ENCODE data around the gene GIMAP7. TPM values are rescaled to one million over a fixed set of nuclear protein-coding genes. Genes with fewer than 3 reads are reported as not detected.

GIMAP7 gene
- total RNA-seq, 1 donor from 2014 or later, result 16.8 TPM

GRCh38 chr7:150524018-150524417, 9.3 kb downstream of the GIMAP7 start:
- no peak for DNase-seq
- TF ChIP-seq CTCF (IDR thresholded peaks at IDR 0.05; ENCODE audit: borderline replicate concordance), result no peak
- no peaks in the 10 kb centered on the region for H3K4me1 ChIP-seq
- H3K36me3 ChIP-seq, result peaks cover 16% of the 10 kb centered on the region
- intact Hi-C loops (cut with micrococcal nuclease), result no loop called here
- H3K27ac ChIP-seq (replicated peaks), result no peak overlapping the region
- H3K4me3 ChIP-seq, result no peak overlapping the region
- H3K27me3 ChIP-seq (ENCODE audit: low read depth), result no peaks in the 10 kb centered on the region
- H3K9me3 ChIP-seq (replicated peaks), result peaks cover 49% of the 10 kb centered on the region

GRCh38 chr7:150531704-150532103, 17.0 kb downstream of the GIMAP7 start:
- Histone ChIP-seq H3K4me1 (no peaks in the 10 kb centered on the region), H3K27me3 (ENCODE audit: low read depth) (no peaks in the 10 kb centered on the region), H3K27ac (replicated peaks) (no peak overlapping the region), H3K9me3 (replicated peaks) (peaks cover 61% of the 10 kb centered on the region), H3K4me3 (no peak overlapping the region), H3K36me3 (no peaks in the 10 kb centered on the region)
- intact Hi-C loops (cut with micrococcal nuclease), result no loop called here
- DNase-seq, result no peak
- no peak for TF ChIP-seq CTCF (IDR thresholded peaks at IDR 0.05; ENCODE audit: borderline replicate concordance)

GRCh38 chr7:150538259-150538658, 23.6 kb downstream of the GIMAP7 start:
- TF ChIP-seq CTCF (IDR thresholded peaks at IDR 0.05; ENCODE audit: borderline replicate concordance), result no peak
- Histone ChIP-seq H3K4me1 (no peaks in the 10 kb centered on the region), H3K27ac (replicated peaks) (no peak overlapping the region), H3K36me3 (no peaks in the 10 kb centered on the region), H3K27me3 (ENCODE audit: low read depth) (no peaks in the 10 kb centered on the region), H3K9me3 (replicated peaks) (peaks cover 67% of the 10 kb centered on the region), H3K4me3 (no peak overlapping the region)
- intact Hi-C loops (cut with micrococcal nuclease), result no loop called here
- DNase-seq, result no peak

- TF ChIP-seq CTCF (IDR thresholded peaks at IDR 0.05; ENCODE audit: borderline replicate concordance), result no peak
- peaks cover 27% of the 10 kb centered on the region for H3K9me3 ChIP-seq (replicated peaks)
- DNase-seq, result no peak
- no peak overlapping the region for H3K27ac ChIP-seq (replicated peaks)
- no peaks in the 10 kb centered on the region for H3K27me3 ChIP-seq (ENCODE audit: low read depth)
- no peak overlapping the region for H3K4me3 ChIP-seq
- intact Hi-C loops (cut with micrococcal nuclease), result no loop called here
- H3K36me3 ChIP-seq, result no peaks in the 10 kb centered on the region
- H3K4me1 ChIP-seq, result peaks cover 13% of the 10 kb centered on the region
These were observed 38.5 kb downstream of the GIMAP7 start for GRCh38 chr7:150553163-150553562.

GRCh38 chr7:150556521-150557138, 42.0 kb downstream of the GIMAP7 start:
- Histone ChIP-seq H3K4me1 (peaks cover 15% of the 10 kb centered on the region), H3K9me3 (replicated peaks) (peaks cover 32% of the 10 kb centered on the region), H3K4me3 (no peak overlapping the region), H3K27ac (replicated peaks) (peak overlapping the region; percentile 79), H3K36me3 (no peaks in the 10 kb centered on the region), H3K27me3 (ENCODE audit: low read depth) (no peaks in the 10 kb centered on the region)
- TF ChIP-seq CTCF (IDR thresholded peaks at IDR 0.05; ENCODE audit: borderline replicate concordance), result no peak
- no peak for DNase-seq
- intact Hi-C loops (cut with micrococcal nuclease), result no loop called here

Measured in left ventricle myocardium inferior (tissue), 1 donor.